Trophoblast cell (in vitro differentiated cells and primary cell): ENCODE results near the gene TRAPPC14.

Experiments
- DNase-seq, 2 donors: peaks; one replicate each; pipeline ENCODE4 v3.0.0-alpha.2; 2016
- H2AFZ ChIP-seq: 2 replicates; pipeline ENCODE4 v1.6.1; 2013; ENCODE audit warnings: low read length, moderate library complexity, mild to moderate bottlenecking; ENCODE audit not compliant: insufficient read depth, poor library complexity
- H2AK5ac ChIP-seq: 2 replicates; pipeline ENCODE4 v1.6.1; 2013; ENCODE audit warnings: mild to moderate bottlenecking, low read length
- H2BK120ac ChIP-seq: 2 replicates; pipeline ENCODE4 v1.6.1; 2013; ENCODE audit warnings: low read length, mild to moderate bottlenecking, moderate library complexity; ENCODE audit not compliant: insufficient read depth, poor library complexity
- H2BK12ac ChIP-seq: 2 replicates; pipeline ENCODE4 v1.6.1; 2013; ENCODE audit warnings: mild to moderate bottlenecking, low read length, moderate library complexity
- H2BK5ac ChIP-seq: 2 replicates; pipeline ENCODE4 v1.6.1; 2013; ENCODE audit warnings: low read length, low read depth, moderate library complexity, mild to moderate bottlenecking; ENCODE audit not compliant: poor library complexity
- H3K14ac ChIP-seq: 2 replicates; pipeline ENCODE4 v1.6.1; 2013; ENCODE audit warnings: mild to moderate bottlenecking, low read length
- H3K18ac ChIP-seq: 2 replicates; pipeline ENCODE4 v1.6.1; 2013; ENCODE audit warnings: mild to moderate bottlenecking, low read length
- H3K23ac ChIP-seq: 2 replicates; pipeline ENCODE4 v1.6.1; 2013; ENCODE audit warnings: low read length
- H3K27ac ChIP-seq: 2 replicates; pipeline ENCODE4 v1.5.1; 2013; ENCODE audit warnings: low read depth, mild to moderate bottlenecking, inconsistent platforms, low read length, moderate library complexity
- H3K27me3 ChIP-seq: 2 replicates; pipeline ENCODE4 v1.6.1; 2013; ENCODE audit warnings: inconsistent platforms, mild to moderate bottlenecking, low read length, moderate library complexity; ENCODE audit not compliant: insufficient read depth
- H3K36me3 ChIP-seq, 2 experiments: 1 replicate in 1 of 2; 2 replicates in 1 of 2; pipeline ENCODE4 v1.6.1; 2013; ENCODE audit warnings: low read length in 2 of 2, mild to moderate bottlenecking in 2 of 2, moderate library complexity in 1 of 2; ENCODE audit not compliant: insufficient read depth in 2 of 2, control insufficient read depth in 1 of 2
- H3K4ac ChIP-seq: 2 replicates; pipeline ENCODE4 v1.6.1; 2013; ENCODE audit warnings: low read depth, mild to moderate bottlenecking, low read length, moderate library complexity
- H3K4me1 ChIP-seq, 2 experiments: 1 replicate in 1 of 2; 2 replicates in 1 of 2; pipeline ENCODE4 v1.6.1; 2013; ENCODE audit warnings: low read length in 2 of 2, mild to moderate bottlenecking in 2 of 2, moderate library complexity in 1 of 2; ENCODE audit not compliant: insufficient read depth in 2 of 2, control insufficient read depth in 1 of 2
- H3K4me2 ChIP-seq: 2 replicates; pipeline ENCODE4 v1.6.1; 2013; ENCODE audit warnings: inconsistent platforms, mild to moderate bottlenecking, low read length, moderate library complexity
- H3K4me3 ChIP-seq: 2 replicates; pipeline ENCODE4 v1.5.1; 2013; ENCODE audit warnings: mild to moderate bottlenecking, low read depth, low read length, inconsistent platforms
- H3K79me1 ChIP-seq: one replicate; pipeline ENCODE4 v1.6.1; 2013; ENCODE audit warnings: low read length
- H3K79me2 ChIP-seq: 2 replicates; pipeline ENCODE4 v1.6.1; 2013; ENCODE audit warnings: low read length, mild to moderate bottlenecking; ENCODE audit not compliant: control insufficient read depth, insufficient read depth, poor library complexity
- H3K9ac ChIP-seq: 2 replicates; pipeline ENCODE4 v1.6.1; 2013; ENCODE audit warnings: mild to moderate bottlenecking, low read length
- H3K9me3 ChIP-seq: 2 replicates; pipeline ENCODE4 v1.6.1; 2013; ENCODE audit warnings: low read depth, mild to moderate bottlenecking, control low read depth, inconsistent platforms, low read length; ENCODE audit not compliant: insufficient read depth
- H4K12ac ChIP-seq: 2 replicates; pipeline ENCODE4 v1.6.1; 2013; ENCODE audit warnings: low read depth, mild to moderate bottlenecking, low read length, moderate library complexity
- H4K8ac ChIP-seq: 2 replicates; pipeline ENCODE4 v1.6.1; 2013; ENCODE audit warnings: low read depth, mild to moderate bottlenecking, low read length, moderate library complexity
- H4K91ac ChIP-seq: one replicate; pipeline ENCODE4 v1.6.1; 2013; ENCODE audit warnings: low read depth, mild to moderate bottlenecking, low read length, moderate library complexity
- WGBS: extraction: QIAGEN DNeasy Blood & Tissue Kit; methylation state at CpG from one replicate; pipeline ENCODE4 v1.1.7; 2013; ENCODE audit warnings: missing lambda C conversion rate; ENCODE audit not compliant: insufficient read length, insufficient coverage; ENCODE audit errors: extremely low coverage; 5-methylcytosine and 5-hydroxymethylcytosine counted together

The TRAPPC14 gene

DNA sequence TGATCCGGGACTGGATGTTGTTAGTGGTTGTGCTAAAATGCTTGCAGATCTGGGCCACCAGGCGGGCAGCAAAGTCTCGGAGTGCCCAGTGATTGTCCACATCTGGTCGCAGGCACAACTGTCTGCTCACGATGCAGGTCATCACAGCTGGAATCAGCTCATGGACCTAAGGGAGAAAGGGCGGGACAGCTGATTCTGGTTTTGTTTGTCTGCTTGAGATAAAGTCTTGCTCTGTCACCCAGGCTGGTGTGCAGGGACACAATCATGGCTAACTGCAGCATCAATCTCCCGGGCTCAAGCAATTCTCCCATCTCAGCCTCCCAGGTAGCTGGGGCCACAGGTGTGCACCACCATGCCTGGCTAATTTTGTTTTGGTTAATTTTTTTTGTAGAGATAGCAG, 47.4 kb downstream of the TRAPPC14 start:
- H3K36me3 ChIP-seq: peaks cover 66 to 67% of the 10 kb centered on the region in 2 experiments
- H3K79me1 ChIP-seq: no peaks in the 10 kb centered on the region
- no peaks in the 10 kb centered on the region for H3K27me3 ChIP-seq
- no peak overlapping the region for H2AFZ ChIP-seq
- no peak for DNase-seq
- no peak overlapping the region for H4K91ac ChIP-seq
- no peaks in the 10 kb centered on the region for H3K4me1 ChIP-seq
- no peak overlapping the region for H3K9ac ChIP-seq
- H3K4me2 ChIP-seq: no peak overlapping the region
- no peak overlapping the region for H2BK12ac ChIP-seq
- no peaks in the 10 kb centered on the region for H3K9me3 ChIP-seq
- no CpG with 5 or more reads among the region's 7 CpGs for WGBS
- no peak overlapping the region for H3K18ac ChIP-seq
- no peak overlapping the region for H3K23ac ChIP-seq
- H3K79me2 ChIP-seq: no peaks in the 10 kb centered on the region
- H4K8ac ChIP-seq: no peak overlapping the region
- no peak overlapping the region for H3K4ac ChIP-seq
- no peak overlapping the region for H2AK5ac ChIP-seq
- H3K4me3 ChIP-seq: no peak overlapping the region
- H3K27ac ChIP-seq: no peak overlapping the region
- no peak overlapping the region for H2BK5ac ChIP-seq
- H3K14ac ChIP-seq: no peak overlapping the region
- no peak overlapping the region for H4K12ac ChIP-seq
- H2BK120ac ChIP-seq: no peak overlapping the region

- no peak overlapping the region for H4K8ac ChIP-seq
- H3K9ac ChIP-seq: no peak overlapping the region
- H3K4me3 ChIP-seq: no peak overlapping the region
- no peaks in the 10 kb centered on the region for H3K79me2 ChIP-seq
- no peak for DNase-seq
- no peak overlapping the region for H3K18ac ChIP-seq
- H2BK120ac ChIP-seq: no peak overlapping the region
- peaks cover 75 to 79% of the 10 kb centered on the region in 2 experiments for H3K36me3 ChIP-seq
- H2AK5ac ChIP-seq: no peak overlapping the region
- no peak overlapping the region for H3K23ac ChIP-seq
- no peaks in the 10 kb centered on the region for H3K27me3 ChIP-seq
- whole genome bisulfite sequencing: no CpG with 5 or more reads among the region's 12 CpGs
- no peak overlapping the region for H3K14ac ChIP-seq
- H3K9me3 ChIP-seq: no peaks in the 10 kb centered on the region
- no peaks in the 10 kb centered on the region for H3K4me1 ChIP-seq
- no peak overlapping the region for H4K91ac ChIP-seq
- H2BK12ac ChIP-seq: no peak overlapping the region
- H2BK5ac ChIP-seq: no peak overlapping the region
- H2AFZ ChIP-seq: no peak overlapping the region
- H3K27ac ChIP-seq: no peak overlapping the region
- H4K12ac ChIP-seq: no peak overlapping the region
- no peak overlapping the region for H3K4ac ChIP-seq
- no peaks in the 10 kb centered on the region for H3K79me1 ChIP-seq
- no peak overlapping the region for H3K4me2 ChIP-seq
These were observed 48.9 kb downstream of the TRAPPC14 start for GRCh38 chr7:100109521-100110163.

DNA sequence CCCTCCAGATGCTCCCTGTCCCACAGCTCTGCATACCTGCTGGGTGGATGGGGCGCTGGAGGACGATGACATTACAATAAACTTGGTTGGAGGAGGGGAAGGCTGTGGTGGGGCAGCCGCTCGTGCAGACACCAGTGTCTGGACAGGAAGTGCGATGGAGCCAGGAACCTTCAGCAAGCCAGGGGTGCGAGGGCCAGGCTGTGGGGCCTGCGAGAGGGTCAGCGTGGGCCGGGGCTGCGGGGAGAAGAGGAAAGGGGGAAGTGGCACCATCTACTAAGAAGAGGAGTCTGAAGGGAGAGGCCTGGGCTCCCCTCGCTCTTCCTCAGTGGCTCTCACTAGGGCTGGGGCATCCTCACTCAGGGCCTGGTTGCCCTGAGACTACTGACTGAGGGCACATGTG, 50.6 kb downstream of the TRAPPC14 start:
- H3K27ac ChIP-seq: no peak overlapping the region
- no CpG with 5 or more reads among the region's 11 CpGs for WGBS
- H2BK12ac ChIP-seq: no peak overlapping the region

GRCh38 chr7:100107125-100107737, 51.3 kb downstream of the TRAPPC14 start:
- Histone ChIP-seq H3K27me3 (no peaks in the 10 kb centered on the region), H2BK12ac (no peak overlapping the region), H3K79me2 (peaks cover 1% of the 10 kb centered on the region), H3K36me3 (peaks cover 58 to 62% of the 10 kb centered on the region in 2 experiments), H3K18ac (no peak overlapping the region), H3K9ac (no peak overlapping the region), H3K79me1 (peaks cover 5% of the 10 kb centered on the region), H3K4me1 (peaks cover 6 to 8% of the 10 kb centered on the region in 2 experiments), H4K8ac (no peak overlapping the region), H3K4ac (no peak overlapping the region), H2AFZ (no peak overlapping the region), H3K14ac (no peak overlapping the region), H4K91ac (no peak overlapping the region), H2BK120ac (no peak overlapping the region), H2BK5ac (no peak overlapping the region), H3K4me3 (no peak overlapping the region), H3K9me3 (no peaks in the 10 kb centered on the region), H3K23ac (no peak overlapping the region), H4K12ac (no peak overlapping the region), H3K4me2 (no peak overlapping the region), H2AK5ac (no peak overlapping the region), H3K27ac (no peak overlapping the region)
- no peak for DNase-seq
- WGBS: no CpG with 5 or more reads among the region's 25 CpGs

More for the DNA sequence above, 50.6 kb downstream of the TRAPPC14 start:
- H3K4me1 ChIP-seq: peaks cover 0 to 2% of the 10 kb centered on the region in 2 experiments
- no peaks in the 10 kb centered on the region for H3K79me2 ChIP-seq
- H3K36me3 ChIP-seq: peaks cover 62 to 67% of the 10 kb centered on the region in 2 experiments
- no peak overlapping the region for H3K4ac ChIP-seq
- no peak overlapping the region for H2AK5ac ChIP-seq
- no peak overlapping the region for H4K91ac ChIP-seq
- no peak overlapping the region for H3K4me2 ChIP-seq
- H3K9ac ChIP-seq: no peak overlapping the region
- no peak overlapping the region for H2BK5ac ChIP-seq
- no peak overlapping the region for H3K23ac ChIP-seq
- no peak overlapping the region for H3K18ac ChIP-seq
- no peak overlapping the region for H2AFZ ChIP-seq
- H2BK120ac ChIP-seq: no peak overlapping the region
- H4K12ac ChIP-seq: no peak overlapping the region
- H4K8ac ChIP-seq: no peak overlapping the region
- no peaks in the 10 kb centered on the region for H3K9me3 ChIP-seq
- no peaks in the 10 kb centered on the region for H3K27me3 ChIP-seq
- H3K79me1 ChIP-seq: no peaks in the 10 kb centered on the region
- H3K14ac ChIP-seq: no peak overlapping the region
- DNase-seq: no peak
- no peak overlapping the region for H3K4me3 ChIP-seq
